ENCODE measurements around the gene ZNF808.
A peak's percentile ranks its signal among the peaks of the same experiment; 100 is the strongest.
"Not testable (repeated sequence)": the region's sequence is repeated elsewhere in the genome, so short reads cannot be mapped to it uniquely, and the experiment has no call there.

Gene ZNF808

GRCh38 chr19:52527134-52527955 lies at the start of gene ZNF808:
ZNF808 (plus strand) TSS chr19:52527668; CDS start chr19:52543285, 15,617 bp downstream.
- DNase-seq: peak; percentile 96 to 97

DNA sequence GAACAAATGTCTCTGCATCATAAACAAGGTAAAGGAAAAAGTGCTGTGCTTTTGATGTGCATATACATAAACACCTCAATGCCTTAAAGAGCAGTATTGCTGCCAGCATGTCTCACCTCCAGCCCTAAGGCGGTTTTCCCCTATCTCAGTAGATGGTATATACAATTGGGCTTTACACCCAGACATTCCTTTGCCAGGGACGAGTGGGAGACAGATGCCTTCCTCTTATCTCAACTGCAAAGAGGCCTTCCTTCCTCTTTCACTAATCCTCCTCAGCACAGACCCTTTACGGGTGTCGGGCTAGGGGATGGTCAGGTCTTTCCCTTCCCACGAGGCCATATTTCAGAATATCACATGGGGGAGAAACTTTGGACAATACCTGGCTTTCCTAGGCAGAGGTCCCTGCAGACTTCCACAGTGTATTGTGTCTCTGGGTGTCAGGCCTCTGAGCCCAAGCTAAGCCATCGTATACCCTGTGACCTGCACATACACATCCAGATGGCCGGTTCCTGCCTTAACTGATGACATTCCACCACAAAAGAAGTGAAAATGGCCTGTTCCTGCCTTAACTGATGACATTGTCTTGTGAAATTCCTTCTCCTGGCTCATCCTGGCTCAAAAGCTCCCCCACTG lies 43.2 kb upstream of the ZNF808 start:
- DNase-seq: not testable (repeated sequence)

GRCh38 chr19:52485064-52485463 lies 42.4 kb upstream of the ZNF808 start:
- DNase-seq: not testable (repeated sequence)

GRCh38 chr19:52485561-52486240 lies 41.8 kb upstream of the ZNF808 start:
- DNase-seq: not testable (repeated sequence)

GRCh38 chr19:52492201-52492993 lies 35.1 kb upstream of the ZNF808 start:
- DNase-seq: peak in 1 of 2 donors; percentile 2

DNA sequence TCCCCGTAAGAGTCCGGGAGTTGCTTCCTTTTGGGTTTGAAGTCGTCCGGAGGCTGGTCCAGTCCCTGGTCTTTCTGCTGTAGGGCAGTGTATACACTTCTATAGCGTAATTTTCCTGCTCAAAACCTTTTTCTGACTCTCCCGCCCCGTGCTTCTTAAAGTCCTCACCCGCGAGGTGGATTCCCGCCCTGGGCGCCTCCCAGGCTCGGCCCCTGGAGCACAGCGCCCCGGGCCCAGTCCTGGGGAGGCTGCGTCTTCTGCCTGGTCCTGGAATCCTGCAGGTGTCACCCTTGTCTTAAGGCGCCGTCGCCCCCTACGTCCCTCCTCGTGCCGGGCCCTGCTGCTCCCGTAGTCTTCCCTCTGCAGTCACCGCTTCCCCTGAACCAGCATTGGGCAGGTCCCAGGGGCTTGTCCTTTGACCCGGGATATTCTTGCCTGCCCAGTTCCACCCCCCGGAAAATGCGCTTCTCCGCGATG lies 34.4 kb upstream of the ZNF808 start:
- no peak for DNase-seq

DNA sequence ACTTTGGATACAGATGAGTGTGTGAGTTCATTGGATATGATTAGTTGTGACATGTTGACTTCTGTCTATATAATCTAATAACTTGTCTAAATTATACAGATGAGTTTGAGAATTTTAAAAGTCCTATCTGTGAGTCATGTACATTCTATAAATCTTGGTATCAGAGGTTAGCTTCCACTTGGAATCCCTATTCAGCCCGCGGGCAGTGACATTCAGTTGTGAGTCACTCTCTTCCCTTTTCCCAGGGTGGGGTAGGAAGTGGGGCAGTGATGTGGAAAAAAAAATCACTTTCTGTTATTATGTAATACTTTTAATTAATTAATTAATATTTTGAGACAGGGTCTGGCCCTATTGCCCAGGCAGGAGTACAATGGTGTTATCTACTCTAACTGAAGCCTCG lies 33.0 kb upstream of the ZNF808 start:
- DNase-seq: no peak

DNA sequence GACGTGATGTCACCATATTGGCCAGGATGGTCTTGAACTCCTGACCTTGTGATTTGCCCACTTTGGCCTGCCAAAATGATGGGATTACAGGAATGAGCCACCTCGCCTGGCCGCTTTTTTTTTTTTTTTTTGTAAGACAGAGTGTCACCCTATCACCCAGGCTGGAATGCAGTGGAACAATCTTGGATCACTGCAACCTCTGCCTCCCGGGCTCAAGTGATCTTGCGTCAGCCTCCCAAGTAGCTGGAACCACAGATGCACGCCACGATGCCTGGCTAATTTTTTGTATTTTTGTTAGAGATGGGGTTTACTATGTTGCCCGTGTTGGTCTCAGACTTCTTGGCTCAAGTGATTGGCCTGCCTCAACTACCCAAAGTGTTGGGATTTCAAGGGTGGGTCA lies 28.9 kb upstream of the ZNF808 start:
- no peak for DNase-seq

DNA sequence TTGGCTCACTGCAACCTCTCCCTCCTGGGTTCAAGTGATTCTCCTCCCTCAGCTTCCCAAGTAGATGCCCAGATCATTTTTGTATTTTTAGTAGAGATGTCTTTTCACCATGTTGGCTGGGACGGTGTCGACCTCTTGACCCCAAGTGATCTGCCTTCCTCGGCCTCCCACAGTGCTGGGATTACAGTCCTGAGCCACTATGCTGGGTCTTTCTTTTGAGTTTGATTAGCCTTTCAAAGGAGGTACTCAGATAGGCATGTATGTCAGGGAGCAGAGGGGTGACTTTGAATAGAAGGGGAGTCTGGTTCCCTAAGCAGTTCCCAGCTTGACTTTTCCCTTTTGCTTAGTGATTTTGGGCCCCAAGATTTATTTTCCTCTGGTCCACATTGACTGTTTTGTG lies 27.0 kb upstream of the ZNF808 start:
- not testable (repeated sequence) for DNase-seq

DNA sequence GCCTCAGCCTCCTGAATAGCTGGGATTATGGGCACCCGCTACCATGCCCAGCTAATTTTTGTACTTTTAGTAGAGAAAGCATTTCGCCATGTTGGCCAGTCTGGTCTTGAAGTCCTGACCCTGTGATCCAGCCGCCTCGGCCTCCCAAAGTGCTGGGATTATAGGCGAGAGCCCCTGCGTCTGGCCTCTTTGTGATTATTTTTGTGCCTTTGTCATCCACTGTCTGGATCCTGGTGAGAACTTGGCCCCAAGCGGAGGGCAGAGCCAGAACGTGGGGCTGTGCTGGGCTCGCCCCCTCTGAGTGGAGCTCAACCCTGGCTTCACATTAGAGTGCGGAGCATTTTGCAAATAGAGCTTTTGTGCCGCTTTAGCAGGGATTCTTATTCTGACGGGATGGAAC lies 26.5 kb upstream of the ZNF808 start:
- not testable (repeated sequence) for DNase-seq

- DNase-seq: no peak
Observed at GRCh38 chr19:52507266-52507665, 20.2 kb upstream of the ZNF808 start.

DNA sequence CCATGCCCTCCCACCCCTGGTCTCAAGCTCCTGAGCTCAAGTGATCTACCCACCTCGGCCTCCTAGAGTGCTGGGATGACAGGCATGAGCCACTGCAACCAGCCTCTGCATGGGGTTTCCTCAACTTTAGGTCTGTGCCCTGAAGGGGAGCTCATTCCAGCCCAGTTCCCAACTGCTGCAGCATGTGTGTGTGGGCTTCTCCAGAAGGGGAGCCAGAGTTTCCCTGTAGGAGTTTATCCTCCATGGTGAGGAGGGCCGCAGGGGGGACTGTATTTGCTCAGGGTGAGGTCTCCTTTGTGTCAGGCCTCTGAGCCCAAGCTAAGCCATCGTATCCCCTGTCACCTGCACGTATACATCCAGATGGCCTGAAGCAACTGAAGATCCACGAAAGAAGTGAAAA lies 11.3 kb upstream of the ZNF808 start:
- no peak for DNase-seq

GRCh38 chr19:52518646-52519045 lies 8.8 kb upstream of the ZNF808 start:
- DNase-seq: no peak

GRCh38 chr19:52519175-52519574 lies 8.3 kb upstream of the ZNF808 start:
- not testable (repeated sequence) for DNase-seq

GRCh38 chr19:52520013-52520412 lies 7.5 kb upstream of the ZNF808 start:
- no peak for DNase-seq

DNA sequence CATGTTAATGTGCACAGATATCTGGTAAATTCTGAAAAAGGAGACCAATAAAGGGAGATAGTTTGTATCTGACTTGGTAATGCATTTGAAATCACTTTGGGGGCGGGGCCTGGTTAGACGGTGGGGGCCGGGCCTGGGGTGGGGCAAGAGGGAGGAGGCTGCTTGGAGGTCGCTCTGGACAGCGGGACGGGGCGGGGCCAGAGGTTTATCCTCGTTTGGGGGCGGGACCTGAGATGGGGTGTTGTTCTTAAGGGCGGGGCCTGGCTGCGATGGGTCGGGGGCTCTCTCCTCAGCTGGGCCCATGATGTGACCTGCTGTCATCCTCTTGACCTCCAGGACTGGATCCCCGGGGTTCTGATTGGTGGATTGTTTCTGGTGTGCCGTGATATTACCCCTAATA lies 4.9 kb upstream of the ZNF808 start:
- DNase-seq: no peak

DNA sequence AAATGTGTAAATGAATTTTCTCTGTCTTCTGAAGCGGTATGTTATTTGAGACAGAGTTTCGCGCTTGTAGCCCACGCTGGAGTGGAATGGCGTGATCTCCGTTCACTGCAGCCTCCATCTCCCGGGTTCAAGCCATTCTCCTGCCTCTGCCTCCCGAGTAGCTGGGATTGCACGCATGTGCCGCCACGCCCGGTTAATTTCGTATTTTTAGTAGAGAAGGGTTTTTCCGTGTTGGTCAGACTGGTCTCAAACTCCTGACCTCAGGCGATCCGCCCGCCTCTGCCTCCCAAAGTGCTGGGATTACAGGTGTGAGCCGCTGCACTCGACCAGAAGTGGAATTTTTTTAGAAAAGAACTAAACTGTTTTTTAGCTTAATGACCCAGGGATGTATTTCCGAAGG lies 3.4 kb upstream of the ZNF808 start:
- DNase-seq: no peak

DNA sequence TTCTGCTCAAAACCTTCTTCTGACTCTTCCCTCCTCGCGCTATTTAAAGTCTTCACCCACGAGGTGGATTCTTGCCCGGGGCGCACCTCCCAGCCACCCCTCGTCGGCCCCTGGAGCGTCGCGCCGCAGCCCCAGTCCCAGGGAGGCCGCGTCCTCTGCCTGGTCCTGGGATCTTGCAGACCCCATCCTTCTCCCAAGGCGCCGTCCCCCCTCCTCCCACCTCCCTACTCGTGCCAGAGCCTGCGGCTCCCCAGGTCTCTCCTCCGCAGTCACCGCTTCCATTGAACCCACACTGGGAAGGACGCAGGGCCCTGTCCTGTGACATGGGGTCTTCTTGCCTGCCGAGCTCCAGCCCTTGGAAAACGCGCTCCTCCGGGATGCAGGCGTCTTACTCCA lies 486 bp downstream of the ZNF808 start:
- peak in 1 of 2 donors; percentile 9 for DNase-seq

- DNase-seq: no peak
Observed at GRCh38 chr19:52532480-52532879, 5.0 kb downstream of the ZNF808 start.

- no peak for DNase-seq
Observed at GRCh38 chr19:52533901-52534300, 6.4 kb downstream of the ZNF808 start.

- not testable (repeated sequence) for DNase-seq
Observed at GRCh38 chr19:52535385-52535770, 7.9 kb downstream of the ZNF808 start.

- peak; percentile 86 to 91 for DNase-seq
Observed at GRCh38 chr19:52535771-52536447, 8.4 kb downstream of the ZNF808 start.

All from CD4-positive, alpha-beta T cell treated with Interferon alpha-2 for 1 hour (primary cell).